HG02970 (cell line): Measurements from ENCODE around the gene MBOAT7.
A peak's percentile ranks its signal among the peaks of the same experiment; 100 is the strongest.
"Not testable (repeated sequence)": the region's sequence is repeated elsewhere in the genome, so short reads cannot be mapped to it uniquely, and the experiment has no call there.

Experiments
- ATAC-seq: cut with Tn5 transposase; IDR thresholded peaks from one replicate; pipeline ENCODE4 v1.9.1; 2021; ENCODE audit warnings: mild to moderate bottlenecking, moderate library complexity, moderate number of reproducible peaks; ENCODE audit not compliant: unreplicated experiment, low FRiP score

The MBOAT7 gene

GRCh38 chr19:54209811-54210494 lies 20.6 kb upstream of the MBOAT7 start:
- no peak for ATAC-seq

- ATAC-seq = no peak
Observed at GRCh38 chr19:54209058-54209810, 19.9 kb upstream of the MBOAT7 start.

GRCh38 chr19:54208784-54209057 lies 19.3 kb upstream of the MBOAT7 start:
- no peak for ATAC-seq

DNA sequence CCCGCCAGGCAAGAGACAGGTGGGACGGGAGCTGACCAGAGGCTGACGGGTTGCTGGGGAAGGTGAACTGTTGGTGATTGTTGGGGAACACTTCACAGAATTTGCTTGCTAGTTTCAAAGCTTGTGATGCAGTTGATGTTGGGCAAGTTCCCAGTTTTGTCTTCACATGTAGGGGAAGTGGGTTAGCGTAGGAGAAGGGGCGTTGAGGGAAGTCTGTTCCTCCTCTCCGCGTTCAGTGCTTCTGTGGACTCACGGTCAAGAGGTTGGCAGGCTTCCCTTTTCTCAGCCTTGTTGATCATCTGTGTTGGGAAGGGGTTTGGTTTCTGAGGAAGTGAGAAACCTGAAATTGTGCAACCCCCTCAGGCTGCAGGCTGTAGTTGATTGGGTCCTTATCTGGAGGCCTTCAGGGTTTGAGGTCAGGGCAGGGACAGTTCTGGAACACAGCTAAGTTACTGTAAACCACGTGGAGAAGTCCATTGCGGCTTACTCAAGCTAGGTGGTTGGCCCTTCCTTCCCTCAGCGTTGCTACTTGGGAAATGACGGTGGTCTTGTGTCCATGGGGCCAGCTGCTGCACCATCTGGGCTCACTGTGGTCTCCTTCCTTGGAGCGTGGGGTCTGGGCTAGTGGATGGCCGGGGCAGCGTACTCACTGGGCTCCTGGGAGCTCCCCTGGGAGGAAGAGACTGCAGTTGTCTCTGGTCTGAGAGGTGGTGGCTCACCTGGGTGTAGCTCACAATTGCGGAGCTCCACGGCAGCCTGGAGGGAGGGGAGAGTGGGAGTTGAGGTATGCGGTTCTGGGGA lies 18.8 kb upstream of the MBOAT7 start:
- ATAC-seq = no peak

GRCh38 chr19:54207676-54207982 lies 18.2 kb upstream of the MBOAT7 start:
- no peak for ATAC-seq

DNA sequence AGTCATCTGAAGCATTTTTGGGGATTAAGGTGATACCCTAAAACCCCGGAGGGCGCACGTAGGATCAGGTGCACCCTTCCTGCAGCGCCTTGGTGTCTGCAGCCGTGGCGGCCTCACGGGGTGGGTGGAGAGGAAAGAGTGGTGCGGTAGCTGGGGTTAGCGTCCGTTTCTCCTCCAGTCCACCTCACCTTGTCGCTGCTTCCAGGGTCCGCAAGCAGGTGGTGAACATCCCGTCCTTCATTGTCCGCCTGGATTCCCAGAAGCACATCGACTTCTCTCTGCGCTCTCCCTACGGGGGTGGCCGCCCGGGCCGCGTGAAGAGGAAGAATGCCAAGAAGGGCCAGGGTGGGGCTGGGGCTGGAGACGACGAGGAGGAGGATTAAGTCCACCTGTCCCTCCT lies 17.8 kb upstream of the MBOAT7 start:
- ATAC-seq = not testable (repeated sequence)

- no peak for ATAC-seq
Observed at GRCh38 chr19:54206831-54207177, 17.4 kb upstream of the MBOAT7 start.

DNA sequence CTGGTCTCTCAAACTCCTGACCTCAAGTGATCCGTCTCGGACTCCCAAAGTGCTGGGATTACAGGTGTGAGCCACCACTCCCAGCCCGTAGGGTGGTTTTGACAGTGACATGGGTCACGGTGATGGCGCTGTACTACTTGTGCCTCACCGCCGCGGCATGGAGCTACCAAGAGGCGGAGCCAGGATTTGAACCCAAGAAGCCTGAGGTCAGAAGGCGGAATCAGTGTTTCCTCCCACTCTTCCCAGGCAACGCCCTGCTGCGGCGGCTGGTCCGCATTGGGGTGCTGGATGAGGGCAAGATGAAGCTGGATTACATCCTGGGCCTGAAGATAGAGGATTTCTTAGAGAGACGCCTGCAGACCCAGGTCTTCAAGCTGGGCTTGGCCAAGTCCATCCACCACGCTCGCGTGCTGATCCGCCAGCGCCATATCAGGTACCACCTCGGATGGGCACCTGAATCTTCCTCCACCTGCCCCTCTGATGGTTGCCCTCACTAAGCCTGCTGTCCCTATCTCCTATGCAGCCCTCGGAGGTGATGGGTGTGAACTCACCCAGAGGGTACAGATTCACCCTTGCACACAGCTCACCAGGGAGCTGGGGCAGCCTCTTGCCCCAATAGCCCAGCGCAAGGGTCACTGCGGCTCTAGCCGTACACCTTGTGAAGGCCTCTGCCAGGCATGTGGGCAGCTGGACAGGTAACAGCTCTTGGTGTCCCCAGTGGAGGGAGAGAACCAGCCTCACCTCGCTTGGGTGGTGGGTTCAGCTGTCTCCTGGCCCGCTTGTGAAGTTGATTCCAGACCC lies 16.9 kb upstream of the MBOAT7 start:
- no peak for ATAC-seq

DNA sequence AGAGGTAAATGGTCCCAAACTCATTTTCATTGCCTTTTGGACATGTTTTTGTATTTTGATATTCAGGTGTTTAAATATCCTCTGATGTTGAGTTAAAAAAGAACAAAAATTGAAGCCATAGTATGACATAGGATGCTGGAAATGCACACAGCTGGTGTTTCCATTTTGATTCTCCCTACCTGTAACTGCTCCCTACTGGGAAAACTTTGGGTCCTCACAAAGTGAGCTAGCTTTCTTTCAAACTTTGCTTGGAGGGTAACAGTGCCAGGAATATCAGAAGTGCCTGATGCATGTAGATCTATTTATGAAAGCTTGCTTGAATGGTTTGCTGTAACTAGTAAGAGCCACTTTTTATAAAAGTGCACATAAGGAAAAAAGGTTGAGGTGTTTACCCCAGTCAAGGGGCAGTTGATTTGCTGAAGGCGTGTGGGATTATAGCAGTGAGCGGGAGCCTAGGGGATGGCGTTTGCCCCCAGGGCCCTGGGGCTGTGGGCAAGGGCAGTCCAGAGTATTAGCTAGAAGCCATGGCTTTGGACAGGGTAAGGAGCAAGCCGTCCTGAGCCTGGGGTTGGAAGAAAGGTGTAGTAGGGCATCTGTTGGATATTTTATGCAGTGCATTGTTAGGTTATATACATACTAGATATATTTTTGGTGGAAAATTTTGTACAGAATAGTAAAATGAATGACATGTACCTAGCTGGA lies 15.5 kb upstream of the MBOAT7 start:
- ATAC-seq = no peak

- no peak for ATAC-seq
Observed at GRCh38 chr19:54203151-54203611, 13.8 kb upstream of the MBOAT7 start.

GRCh38 chr19:54201980-54202379 lies 12.6 kb upstream of the MBOAT7 start:
- no peak for ATAC-seq

DNA sequence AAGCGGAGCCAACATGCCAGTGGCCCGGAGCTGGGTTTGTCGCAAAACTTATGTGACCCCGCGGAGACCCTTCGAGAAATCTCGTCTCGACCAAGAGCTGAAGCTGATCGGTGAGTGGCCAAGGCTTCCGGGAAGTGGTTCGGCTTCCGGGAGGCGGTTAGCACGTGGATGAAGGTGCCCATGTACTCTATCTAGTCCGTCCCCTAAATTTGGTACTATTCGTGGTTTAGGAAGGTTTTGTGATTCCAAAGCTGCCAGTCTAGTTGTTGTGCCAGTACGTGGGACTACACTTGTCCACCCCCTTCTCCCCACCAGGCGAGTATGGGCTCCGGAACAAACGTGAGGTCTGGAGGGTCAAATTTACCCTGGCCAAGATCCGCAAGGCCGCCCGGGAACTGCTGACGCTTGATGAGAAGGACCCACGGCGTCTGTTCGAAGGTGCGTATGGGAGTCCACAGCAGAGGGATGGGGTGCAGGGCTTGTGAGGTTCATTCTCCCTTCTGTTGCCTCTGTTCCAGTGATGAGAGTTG lies 11.9 kb upstream of the MBOAT7 start:
- no peak for ATAC-seq

DNA sequence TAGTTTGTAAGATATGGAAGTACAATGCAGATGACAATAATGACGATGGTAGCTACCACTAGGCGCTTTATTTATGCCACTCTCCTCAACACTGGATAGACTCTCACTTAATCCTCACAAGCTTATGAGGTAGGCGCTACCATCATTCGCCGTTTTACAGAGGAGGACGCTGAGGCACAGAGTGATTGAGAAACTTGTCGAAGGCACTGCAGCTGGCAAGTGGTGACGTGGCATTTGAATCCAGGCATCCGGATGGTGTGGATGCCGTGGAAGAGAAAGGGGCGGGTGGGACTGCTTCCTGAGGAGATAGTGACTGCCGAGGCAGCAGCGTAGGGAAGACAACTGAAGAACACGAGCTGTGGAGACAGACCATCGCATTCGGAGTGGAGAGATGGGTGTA lies 10.0 kb upstream of the MBOAT7 start:
- no peak for ATAC-seq

DNA sequence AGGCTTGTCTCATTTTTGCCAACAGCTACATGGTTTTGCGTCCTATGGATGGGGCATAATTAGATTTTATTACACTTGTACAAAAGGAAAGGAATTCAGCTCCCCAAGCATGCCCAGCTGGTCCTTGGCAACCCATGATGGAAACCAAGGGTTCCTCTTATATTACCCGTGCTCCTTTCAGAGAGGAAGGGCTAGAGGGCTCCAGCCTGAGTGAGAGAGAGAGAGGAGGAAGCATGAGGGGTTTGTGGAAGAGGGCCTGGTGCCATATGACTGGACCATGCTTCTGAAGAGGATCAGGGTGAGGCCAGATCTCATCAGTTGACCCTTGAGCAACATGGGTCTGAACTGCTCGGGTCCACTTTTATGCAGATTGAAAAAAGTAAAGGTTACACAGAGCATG lies 7.7 kb upstream of the MBOAT7 start:
- ATAC-seq = no peak

DNA sequence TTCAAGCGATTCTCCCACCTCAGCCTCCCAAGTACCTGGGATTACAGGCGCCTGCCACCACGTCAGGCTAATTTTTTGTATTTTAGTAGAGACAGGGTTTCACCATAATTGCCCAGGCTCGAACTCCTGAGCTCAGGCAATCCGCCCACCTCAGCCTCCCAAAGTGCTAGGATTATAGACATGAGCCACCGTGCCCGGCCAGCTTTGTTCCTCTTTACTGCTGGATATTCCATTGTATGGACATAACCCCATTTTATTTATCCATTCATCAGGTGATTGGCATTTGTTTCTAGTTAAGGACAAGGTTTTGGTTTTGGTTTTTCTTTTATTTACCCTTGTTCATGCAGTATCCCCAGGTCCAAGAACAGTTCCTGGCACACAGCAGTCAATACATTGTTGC lies 7.2 kb upstream of the MBOAT7 start:
- ATAC-seq = no peak

DNA sequence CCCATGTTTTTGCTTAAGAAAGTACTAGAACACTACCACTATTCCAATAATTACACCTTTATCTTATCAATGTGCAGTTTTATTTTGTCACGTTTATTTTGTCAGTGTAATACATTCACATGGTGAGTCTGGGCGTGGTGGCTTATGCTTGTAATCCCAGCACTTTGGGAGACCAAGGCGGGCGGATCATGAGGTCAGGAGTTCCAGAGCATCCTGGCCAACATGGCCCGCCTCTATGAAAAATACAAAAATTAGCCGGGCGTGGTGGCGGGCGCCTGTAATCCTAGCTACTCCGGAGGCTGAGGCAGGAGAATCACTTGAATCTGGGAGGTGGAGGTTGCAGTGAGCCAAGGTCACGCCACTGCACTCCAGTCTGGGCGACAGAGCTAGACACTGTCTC lies 5.1 kb upstream of the MBOAT7 start:
- ATAC-seq = not testable (repeated sequence)

DNA sequence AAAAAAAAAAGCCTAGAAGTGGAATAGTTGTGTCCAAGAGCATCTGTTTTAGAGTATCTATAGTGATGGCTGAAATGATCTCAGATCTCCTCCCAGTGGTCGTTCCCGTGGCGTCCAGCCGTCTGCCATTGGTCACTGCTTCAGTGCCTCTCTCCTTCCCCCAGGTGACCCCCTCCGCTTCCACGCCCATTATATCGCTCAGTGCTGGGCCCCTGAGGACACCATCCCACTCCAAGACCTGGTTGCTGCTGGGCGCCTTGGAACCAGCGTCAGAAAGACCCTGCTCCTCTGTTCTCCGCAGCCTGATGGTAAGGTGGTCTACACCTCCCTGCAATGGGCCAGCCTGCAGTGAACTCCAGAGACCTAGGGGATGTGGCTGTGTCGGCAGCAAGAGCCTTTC lies 3.6 kb upstream of the MBOAT7 start:
- ATAC-seq = no peak

DNA sequence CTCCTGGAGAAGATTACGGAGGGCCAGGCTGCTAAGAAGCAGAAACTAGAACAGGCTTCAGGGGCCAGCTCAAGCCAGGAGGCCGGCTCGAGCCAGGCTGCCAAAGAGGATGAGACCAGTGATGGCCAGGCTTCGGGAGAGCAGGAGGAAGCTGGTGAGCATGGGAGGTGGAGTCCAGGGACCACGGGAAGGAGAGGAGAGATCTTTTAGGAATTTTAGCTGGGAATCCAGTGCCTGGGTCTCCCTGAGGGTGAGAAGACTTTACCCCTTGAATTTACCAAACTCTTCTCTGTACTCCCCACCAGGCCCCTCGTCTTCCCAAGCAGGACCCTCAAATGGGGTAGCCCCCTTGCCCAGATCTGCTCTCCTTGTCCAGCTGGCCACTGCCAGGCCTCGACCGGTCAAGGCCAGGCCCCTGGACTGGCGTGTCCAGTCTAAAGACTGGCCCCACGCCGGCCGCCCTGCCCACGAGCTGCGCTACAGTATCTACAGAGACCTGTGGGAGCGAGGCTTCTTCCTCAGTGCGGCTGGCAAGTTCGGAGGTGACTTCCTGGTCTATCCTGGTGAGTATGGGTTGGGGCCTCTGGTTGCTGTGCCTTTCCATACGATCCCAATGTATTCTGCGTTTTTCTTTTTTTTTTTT lies 2.6 kb upstream of the MBOAT7 start:
- ATAC-seq = no peak

- ATAC-seq = peak; percentile 29
Observed at GRCh38 chr19:54191011-54191810, 1.8 kb upstream of the MBOAT7 start, which contains the start of gene TSEN34. TSEN34 (plus strand) TSS chr19:54191308; CDS start chr19:54191365, 57 bp downstream.
